Stimulated activated CD8-positive, alpha-beta memory T cell treated with anti-CD3 and anti-CD28 coated beads, Interleukin-7, amount 100 ng/mL, for 1 hour (primary cell): Measurements from ENCODE around the gene TMEFF1.
"Not testable (repeated sequence)": the region's sequence is repeated elsewhere in the genome, so short reads cannot be mapped to it uniquely, and the experiment has no call there.

Source experiments
- DNase-seq, 2 donors: peaks; one replicate each; pipeline ENCODE4 v3.0.0-alpha.2; 2020; ENCODE audit warnings: low read depth in 2 of 2

TMEFF1 gene, protein sequence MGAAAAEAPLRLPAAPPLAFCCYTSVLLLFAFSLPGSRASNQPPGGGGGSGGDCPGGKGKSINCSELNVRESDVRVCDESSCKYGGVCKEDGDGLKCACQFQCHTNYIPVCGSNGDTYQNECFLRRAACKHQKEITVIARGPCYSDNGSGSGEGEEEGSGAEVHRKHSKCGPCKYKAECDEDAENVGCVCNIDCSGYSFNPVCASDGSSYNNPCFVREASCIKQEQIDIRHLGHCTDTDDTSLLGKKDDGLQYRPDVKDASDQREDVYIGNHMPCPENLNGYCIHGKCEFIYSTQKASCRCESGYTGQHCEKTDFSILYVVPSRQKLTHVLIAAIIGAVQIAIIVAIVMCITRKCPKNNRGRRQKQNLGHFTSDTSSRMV

DNA sequence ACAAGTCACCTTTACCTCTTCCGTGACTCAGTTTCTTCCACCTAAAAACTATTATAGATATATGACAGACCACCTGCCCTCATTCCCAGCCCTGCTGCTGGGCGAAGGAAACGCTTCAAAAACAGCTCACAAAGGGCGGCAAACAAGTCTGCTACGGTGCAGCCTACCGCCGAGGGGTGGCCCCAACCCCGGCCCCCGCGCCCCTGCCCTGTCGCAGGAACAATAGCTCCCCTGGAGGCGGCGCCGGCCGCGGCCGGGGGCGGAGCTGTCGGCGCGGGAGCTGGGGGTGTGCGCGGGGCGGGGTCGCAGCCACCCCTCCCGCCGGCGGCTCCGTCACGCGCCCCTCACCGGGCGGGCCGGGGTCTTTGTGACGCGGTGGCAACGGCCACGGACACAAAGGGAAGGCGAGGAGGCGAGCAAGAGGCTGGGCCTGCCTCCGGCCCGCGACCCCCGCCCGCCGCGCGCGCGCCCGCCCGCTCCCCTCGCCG is at the start of gene TMEFF1:
TSS of gene TMEFF1 (plus strand) at position 362 of the 488 bp plus-strand sequence. CDS start 396 bp downstream, outside the sequence.
- DNase-seq = no peak

DNA sequence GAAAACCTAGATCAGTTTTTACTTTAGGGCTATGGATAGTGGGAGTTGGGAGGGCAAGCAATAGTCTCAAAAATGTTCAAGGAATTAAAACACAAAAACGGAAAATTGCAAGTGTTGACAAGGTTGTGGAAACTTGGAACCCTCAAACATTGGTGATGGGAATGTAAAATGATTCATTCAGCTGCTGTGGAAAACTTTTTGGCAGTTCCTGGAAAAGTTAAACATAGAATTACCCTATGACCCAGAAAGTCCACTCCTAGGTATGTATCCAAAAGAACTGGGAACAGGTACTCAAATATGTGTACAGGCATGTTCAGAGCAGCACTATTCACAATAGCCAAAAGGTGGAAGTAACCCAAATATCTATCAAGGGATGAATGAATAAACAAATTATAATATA is 47.2 kb upstream of the TMEFF1 start:
- DNase-seq = no peak

DNA sequence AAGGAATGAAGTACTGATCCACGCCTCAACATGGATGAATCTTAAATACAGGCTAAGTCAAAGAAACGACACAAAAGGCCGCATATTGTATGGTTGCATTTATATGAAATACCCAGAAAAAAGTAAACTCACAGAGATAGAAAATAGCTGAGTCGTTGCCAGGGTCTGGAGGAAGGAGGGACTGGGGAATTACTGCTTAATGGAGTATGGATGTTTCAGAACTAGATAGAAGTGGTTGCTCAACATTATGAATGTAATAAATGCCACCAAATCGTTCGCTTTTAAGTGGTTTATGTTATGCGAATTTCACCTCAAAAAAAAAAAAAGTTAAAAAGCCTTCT is 46.8 kb upstream of the TMEFF1 start:
- DNase-seq = no peak

DNA sequence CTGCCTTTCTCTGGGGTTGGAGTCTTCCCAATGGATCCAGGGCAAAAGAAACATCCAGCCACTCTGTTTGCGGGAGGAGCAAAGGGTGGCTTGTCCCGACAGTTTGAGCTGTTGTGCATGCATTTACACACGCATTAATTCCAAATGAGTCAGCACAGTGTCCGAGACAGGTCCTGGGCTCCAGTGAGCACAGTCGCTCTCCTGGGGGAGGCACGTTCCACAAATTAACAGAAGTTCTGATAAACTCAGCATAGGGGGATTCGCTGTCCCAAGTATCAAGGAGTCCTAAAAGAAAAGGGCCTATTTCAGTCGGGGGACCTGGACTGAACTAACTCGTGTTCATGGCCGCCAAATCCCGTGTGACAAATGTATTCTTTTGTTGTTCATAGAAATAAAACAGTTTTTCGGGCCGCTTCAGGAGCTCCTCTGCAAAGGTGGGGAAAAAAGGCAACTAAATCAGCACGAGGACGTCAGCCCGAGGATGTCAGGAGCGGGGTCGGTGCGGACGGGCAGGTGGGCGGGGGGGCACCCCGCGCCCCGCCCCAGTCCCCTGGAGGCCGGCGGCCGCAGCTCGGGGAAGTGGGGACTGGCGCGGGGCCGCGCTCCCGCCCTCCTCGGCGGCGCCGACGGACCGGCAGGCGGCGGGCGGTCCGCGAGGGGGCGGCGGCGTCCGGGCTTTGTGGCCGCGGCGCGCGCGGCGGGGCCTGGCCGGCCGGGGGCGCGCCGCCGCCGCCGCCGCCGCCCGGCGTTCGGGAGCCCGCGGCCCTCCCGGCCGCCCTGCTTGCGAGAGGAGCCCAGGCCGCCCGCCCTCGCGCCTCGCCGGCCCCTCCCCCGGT is 46.2 kb upstream of the TMEFF1 start, which contains the start of gene MSANTD3:
TSS of gene MSANTD3 (plus strand) at position 614 of the 836 bp plus-strand sequence. CDS start 14,796 bp downstream, outside the sequence.
- peak in 1 of 2 donors; percentile 18 for DNase-seq

DNA sequence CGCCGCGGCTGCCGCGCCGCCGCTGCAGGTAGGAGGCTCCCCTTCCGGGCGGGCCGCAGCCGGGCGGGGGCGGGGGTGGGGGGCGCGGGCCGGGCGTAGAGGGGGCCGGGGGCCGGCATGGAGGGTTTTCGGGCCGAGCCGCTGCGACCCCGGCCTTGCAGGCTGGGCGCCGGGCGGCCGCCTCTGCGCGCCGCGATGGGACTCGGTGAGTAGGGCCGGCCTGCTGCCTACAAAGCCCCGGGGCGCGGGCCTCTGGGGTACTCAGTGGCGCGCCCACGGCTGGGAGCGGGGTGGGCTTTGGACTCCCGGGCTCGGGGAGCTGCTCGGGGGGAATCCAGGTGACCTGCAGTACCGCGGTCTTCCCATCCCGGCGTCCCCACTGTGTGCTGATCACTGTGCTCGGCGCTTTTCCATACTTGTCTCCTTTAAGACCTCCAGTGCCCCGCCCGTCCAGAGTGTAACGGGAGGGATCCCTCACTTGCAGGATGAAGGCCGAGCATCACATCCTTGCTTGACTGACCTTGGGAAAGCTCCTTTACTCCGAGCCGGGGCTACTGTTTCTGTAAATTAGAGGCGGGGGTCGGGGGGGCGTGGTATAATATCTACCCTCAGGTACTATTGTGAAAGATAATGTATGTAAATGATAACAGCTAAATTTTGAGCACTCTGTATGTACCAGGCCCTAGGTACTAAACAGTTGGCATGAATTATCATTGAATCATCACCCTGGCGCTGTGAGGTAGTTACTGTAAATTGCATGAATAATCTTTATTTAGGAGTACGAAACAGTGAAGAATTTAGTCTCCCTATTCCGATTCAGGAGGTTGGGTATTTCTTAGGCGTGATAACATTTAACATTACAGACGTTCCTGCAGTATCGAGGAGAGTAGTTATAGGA is 45.3 kb upstream of the TMEFF1 start:
- no peak for DNase-seq

DNA sequence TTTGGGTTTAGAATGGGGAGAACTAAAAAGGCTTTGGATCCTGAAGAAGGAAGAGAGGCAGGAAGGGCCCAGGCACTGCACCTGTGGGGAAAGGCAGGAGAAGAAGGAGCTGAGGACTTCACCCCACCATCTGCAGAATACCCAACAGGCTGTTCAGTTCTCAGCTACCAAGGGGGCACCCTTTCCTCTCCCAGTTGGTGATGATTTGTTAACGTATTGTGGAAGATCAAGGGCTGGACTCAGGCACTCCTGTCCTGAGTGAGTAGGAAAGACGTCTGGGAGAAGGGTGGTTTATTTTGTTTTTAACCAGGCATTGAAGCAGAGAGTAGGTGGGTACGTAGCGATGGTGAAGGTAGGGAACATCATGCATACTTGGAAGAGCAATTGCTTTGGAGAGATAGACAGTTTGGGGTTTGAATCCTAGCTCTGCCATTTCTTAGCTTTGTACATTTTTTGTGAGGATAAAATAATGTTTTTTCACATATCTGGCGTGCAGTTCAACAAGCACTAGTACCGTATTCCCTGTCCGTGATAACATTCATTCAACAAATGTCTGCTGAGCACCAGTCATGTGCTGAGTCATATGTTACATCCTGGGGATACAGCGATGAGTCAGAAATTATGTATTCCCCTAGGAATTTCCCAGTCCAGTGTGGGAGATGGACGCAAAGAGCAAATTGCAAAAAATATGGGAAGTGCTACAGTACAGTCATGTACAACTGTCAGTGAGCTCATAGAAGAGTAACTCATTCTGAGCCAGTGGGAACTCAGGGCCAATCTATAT is 43.9 kb upstream of the TMEFF1 start:
- no peak for DNase-seq

DNA sequence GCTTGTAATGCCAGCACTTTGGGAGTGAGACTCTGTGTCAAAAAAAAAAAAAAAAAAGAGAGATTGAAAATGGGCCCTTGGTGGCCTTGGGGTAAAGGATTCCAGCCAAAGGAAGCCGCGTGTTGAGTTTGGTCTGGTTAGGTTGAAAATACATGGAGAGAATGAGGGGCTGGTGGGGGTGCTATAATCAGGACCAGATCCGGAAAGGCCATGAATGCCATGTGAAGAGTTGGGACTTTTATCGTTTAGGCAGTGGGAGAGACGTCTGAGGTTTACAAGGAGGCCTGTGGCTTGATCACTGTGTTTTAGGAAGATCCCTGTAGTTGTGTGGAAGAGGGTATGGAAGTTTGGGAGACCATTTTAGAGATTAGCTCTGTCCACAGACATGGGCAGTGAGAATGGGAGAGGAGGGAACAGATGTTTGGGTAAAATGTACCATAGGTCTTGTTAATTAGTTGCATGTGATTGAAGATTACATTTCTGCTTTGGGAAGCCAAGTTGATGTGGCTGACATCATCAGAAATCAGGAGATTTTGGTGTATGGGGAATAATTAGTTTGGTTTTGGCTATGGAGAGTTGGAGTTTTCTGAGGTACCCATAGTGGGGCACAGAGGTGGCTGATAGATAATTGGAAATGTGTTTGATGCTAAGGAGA is 42.5 kb upstream of the TMEFF1 start:
- DNase-seq = no peak

DNA sequence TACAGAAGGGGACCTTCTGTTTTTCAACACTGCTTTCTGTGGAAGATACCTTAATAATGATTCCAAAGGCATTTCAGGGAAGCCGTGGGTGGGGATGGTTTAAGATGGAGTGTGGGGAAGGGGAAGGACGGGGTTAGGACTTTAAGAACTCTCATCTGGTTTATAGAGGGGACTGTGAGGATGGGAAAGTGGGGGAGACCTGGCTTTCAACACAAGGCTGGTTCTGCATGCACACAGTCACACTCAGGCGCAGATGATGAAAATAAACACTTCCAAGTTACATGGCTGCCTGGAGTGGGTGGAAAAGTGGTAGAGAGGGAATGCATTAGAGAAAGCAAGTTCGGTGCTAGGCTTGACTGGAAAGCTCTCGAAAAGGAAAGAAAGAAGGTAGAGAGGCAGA is 41.1 kb upstream of the TMEFF1 start:
- no peak for DNase-seq

DNA sequence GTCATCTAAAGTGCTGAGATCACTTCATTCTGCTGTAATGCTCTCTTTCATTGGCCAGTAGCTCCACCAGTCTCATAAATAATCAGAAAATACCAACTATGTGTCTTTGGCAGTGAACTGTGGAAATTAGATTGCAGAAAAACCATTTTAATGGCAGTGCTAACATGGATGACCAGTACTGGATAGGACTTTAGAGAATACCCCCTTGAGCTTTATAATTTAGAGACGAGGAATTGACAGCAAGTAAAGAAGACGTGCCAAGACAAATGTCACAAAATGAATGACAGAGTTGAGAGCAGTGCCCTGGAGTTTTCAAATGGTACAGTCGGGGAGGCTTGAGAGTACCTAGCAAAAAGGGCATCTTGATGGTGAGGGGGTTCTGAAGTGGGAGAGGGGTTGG is 40.2 kb upstream of the TMEFF1 start:
- DNase-seq = no peak

DNA sequence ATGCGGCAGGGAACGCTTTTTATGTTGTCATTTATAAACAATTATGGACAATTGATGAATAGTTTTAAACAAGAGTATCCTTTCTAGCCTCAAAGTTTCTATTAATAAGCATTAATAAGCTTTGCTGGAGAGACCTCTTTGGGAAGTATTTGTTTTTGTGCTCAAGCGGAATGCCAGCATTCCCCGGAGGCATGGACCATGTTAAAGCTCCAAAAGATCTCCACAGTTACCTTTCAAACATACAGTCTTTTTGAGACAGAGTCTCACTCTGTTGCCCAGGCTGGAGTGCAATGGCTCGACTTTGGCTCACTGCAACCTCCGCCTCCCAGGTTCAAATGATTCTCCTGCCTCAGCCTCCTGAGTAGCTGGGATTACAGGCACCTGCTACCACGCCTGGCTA is 36.4 kb upstream of the TMEFF1 start:
- no peak for DNase-seq

DNA sequence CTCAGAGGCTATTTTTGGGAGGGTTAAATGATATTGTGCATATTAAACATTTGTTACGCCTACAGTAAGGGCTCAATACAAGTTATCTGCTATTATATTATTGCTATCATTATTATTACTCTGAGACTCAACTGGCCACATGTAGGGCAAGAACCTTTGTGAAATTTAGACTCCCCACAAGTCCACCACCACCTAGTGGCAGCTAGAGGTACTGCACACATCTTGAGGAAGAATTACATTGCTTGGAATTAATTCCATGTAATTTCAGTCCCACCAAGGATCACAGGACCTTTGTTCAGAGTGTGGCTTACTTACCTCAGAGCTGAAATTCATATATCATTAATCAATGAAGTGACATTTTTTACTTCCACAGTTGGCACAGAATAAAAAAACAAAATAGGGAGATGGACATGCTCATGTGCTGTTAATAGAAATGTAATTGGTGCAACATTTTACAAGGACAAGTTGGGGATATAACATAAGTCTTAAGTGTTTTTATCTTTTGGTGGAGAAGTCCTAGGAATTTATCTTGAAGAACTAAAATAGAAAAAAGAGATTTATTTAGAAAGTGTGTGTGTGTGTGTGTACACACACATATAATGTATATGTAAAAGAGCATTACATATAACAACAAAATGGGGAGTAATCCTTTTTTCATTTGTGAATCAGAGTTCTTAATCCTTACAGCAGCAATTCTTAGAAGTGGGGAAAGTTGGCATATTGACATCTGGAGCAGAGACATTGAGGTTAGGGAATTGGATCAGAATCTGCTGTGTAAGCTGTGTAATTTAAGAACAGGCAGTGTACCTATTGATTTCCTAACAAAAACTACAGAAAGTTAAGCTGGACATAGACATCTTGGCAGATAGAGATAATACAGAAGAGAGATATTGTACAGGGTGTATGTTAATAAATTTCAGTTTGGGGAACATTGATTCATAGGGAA is 34.8 kb upstream of the TMEFF1 start:
- DNase-seq = peak; percentile 32 to 54

DNA sequence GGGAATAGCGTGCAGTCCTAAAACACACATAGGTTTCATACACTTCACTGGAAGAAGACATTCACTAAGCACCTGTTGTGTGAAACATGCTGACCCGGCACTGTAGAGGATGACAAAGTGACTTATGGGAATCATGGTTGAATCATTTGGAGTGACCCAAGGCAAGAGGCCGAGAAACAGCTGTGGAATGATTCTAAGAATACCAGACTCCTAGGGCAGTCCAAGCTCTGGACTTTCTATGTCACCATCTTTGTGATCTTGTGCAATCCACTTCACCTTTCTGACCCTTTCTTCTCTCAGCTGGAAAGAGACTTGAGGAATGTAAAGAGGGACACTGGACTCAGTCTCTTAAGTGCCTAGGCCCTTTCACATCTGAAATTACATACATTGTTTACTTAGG is 32.9 kb upstream of the TMEFF1 start:
- no peak for DNase-seq

DNA sequence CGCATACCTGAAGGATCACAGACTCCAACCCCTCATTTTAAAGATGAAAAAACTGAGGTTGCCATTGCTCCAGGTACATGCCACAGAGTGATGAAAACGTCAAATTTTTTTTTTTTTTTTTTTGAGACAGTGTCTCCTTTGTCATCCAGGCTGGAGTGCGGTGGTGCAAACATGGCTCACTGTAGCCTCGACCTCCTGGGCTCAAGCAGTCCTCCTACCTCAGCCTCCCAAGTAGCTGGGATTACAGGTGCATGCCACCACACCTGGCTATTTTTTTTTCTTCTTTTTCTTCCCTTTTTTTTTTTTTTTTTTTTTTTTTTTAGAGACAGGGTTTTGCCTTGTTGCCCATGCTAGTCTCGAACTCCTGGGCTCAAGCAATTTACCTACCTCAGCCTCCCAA is 32.5 kb upstream of the TMEFF1 start:
- not testable (repeated sequence) for DNase-seq

DNA sequence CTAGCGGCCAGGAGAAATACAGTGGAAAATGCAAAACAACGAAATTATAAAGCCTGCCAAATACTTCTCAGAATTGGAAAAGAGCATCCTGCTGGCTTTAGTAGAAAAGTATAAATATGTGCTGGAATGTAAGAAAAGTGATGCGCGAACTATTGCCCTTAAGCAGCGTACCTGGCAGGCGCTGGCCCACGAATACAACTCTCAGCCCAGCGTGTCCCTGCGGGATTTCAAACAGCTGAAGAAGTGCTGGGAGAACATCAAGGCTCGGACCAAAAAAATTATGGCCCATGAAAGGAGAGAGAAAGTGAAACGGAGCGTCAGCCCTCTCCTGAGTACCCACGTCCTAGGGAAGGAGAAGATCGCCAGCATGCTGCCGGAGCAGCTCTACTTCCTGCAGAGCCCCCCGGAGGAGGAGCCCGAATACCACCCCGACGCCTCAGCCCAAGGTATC is 31.0 kb upstream of the TMEFF1 start:
- DNase-seq = no peak

DNA sequence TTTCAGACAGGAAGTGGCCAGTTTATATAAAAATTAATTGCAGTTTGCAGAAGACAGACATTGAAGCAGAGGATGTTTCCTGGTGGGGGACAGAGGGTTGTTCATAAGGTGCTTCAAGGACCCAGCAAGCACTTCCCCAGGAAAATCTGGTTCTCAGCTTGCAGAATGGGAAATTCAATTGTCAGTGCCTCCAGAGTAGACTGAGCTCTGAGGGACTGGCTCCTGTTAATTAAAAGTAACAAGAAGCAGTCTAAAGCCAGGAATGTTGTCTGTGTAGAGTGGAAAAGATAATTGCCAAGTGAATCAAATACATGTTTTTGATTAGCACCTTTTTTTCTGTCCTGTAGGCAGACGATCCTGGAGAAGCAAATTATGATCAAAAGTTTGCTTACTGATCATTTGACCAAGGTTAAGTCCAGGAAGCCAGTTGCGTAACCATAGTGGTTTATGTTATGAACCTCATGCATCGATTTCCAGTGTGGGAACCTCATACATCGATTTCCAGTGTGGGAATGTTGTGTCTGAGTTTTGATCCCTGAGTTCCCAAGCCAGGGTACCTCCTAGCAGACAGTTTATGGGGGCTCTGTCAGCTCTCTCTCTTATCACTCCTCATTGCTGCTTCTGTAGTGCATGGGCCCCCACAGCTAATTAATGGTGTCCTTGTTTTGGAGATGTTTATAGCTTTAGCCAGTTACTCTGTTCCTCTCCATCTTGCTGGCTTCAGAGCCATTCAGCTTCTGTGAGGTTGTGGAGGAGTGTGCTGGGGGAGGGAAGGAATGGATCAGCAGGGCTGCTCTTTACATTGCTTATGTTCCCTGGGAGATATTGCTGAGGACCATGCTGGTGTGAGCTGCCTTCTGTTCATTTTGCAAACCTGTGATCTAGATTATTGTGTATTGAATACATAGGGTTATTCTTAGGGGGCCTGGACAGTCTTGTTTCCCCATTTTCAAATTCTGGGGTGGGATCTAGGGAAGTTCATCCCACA is 28.9 kb upstream of the TMEFF1 start:
- no peak for DNase-seq

DNA sequence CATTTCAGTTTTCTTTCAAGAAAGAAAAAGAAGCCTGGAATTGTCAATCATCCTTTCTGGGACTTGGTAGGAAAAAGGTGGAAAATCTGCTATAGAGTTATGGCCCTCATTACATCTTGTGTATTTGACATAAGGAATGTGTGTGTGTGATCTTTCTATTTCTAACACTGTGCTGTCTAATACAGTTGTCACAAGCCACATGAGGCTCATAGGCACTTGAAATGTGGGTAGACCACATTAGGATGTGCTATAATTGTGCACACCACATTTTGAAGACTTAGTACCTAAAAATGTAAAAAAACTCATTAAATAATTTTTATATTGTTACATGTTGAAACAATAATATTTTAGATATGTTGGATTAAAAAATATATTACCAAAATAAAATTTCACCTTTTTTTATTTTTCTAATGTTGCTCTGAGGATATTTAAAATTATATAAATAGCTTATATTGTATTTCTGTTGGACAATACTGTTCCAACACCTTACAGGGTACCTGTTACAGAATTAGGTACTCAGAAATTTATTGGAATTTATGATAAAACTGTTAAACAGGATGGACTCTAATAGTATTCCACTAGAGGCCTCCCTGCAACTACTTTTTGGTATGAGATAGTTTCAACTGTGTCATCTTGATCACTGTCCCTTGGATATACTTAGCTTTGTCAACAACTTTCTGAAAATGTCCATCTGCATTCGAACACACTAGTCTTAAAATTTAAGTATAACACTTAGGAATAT is 27.6 kb upstream of the TMEFF1 start:
- DNase-seq = no peak

DNA sequence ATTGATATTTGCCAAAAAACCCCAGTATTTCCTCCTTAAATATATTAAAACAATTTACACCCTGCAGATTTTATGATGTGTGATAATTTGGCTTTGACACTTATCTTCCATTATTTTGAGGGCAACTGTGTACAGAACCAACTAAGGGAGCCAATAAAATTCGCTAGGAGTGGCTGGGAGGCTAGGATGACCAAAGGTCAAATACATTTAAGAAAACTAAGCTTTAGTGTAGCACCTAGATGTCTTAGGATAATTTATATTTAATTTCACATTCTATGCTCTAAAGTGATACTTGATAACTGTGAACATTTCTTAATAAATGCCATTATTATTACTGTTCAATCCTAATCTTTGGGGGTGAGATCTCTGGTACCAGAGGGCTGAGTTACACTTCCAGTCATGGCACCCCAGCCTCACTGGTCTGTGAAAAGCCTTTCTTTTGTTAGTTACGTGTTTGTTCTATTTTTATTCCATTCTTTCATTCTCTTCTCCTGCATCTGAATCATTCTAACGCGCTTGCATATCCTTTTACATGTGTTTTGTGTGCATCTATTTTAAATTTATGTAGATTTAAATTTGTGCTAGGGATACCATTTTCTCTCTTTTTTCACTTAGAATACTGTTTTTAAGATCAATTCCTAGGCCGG is 26.9 kb upstream of the TMEFF1 start:
- no peak for DNase-seq
